Mesendoderm (in vitro differentiated cells): ENCODE data around the gene RND1.

ENCODE experiments used
- DNase-seq: peaks from one replicate; pipeline ENCODE4 v3.0.0; 2013
- H2AK5ac ChIP-seq: 2 replicates; pipeline ENCODE4 v1.6.1; 2013; ENCODE audit warnings: low read length, inconsistent platforms
- H2BK120ac ChIP-seq: 2 replicates; pipeline ENCODE4 v1.6.1; 2013; ENCODE audit warnings: low read depth, mild to moderate bottlenecking, low read length, moderate library complexity, mixed read lengths
- H2BK15ac ChIP-seq: replicated peaks from 2 replicates; pipeline ENCODE4 v1.6.1; 2013; ENCODE audit warnings: low read depth, mild to moderate bottlenecking, moderate library complexity
- H2BK5ac ChIP-seq: 2 replicates; pipeline ENCODE4 v1.6.1; 2013; ENCODE audit warnings: low read length, inconsistent platforms
- H3K18ac ChIP-seq: 2 replicates; pipeline ENCODE4 v1.6.1; 2013; ENCODE audit warnings: mild to moderate bottlenecking, low read length, mixed read lengths
- H3K23ac ChIP-seq: one replicate; pipeline ENCODE4 v1.6.1; 2013; ENCODE audit warnings: low read length
- H3K27ac ChIP-seq: 2 replicates; pipeline ENCODE4 v1.5.1; 2013; ENCODE audit warnings: low read depth, mild to moderate bottlenecking, inconsistent platforms, low read length, moderate library complexity
- H3K27me3 ChIP-seq: 2 replicates; pipeline ENCODE4 v1.6.1; 2013; ENCODE audit warnings: low read length, control low read depth, mild to moderate bottlenecking, inconsistent platforms; ENCODE audit not compliant: insufficient read depth, poor library complexity
- H3K36me3 ChIP-seq: 2 replicates; pipeline ENCODE4 v1.6.1; 2013; ENCODE audit warnings: low read length, inconsistent platforms; ENCODE audit not compliant: control insufficient read depth, insufficient read depth
- H3K4ac ChIP-seq: one replicate; pipeline ENCODE4 v1.6.1; 2013; ENCODE audit warnings: low read depth, mild to moderate bottlenecking, low read length, moderate library complexity
- H3K4me1 ChIP-seq: 2 replicates; pipeline ENCODE4 v1.6.1; 2013; ENCODE audit warnings: low read depth, low read length, inconsistent platforms; ENCODE audit not compliant: control insufficient read depth
- H3K4me2 ChIP-seq: 2 replicates; pipeline ENCODE4 v1.6.1; 2013; ENCODE audit warnings: low read length
- H3K4me3 ChIP-seq: 2 replicates; pipeline ENCODE4 v1.5.1; 2013; ENCODE audit warnings: mild to moderate bottlenecking, low read length
- H3K56ac ChIP-seq: one replicate; pipeline ENCODE4 v1.6.1; 2013; ENCODE audit warnings: low read length
- H3K79me1 ChIP-seq: 2 replicates; pipeline ENCODE4 v1.6.1; 2013; ENCODE audit warnings: low read length, inconsistent platforms
- H3K79me2 ChIP-seq: 2 replicates; pipeline ENCODE4 v1.6.1; 2013; ENCODE audit warnings: mild to moderate bottlenecking, low read length; ENCODE audit not compliant: control insufficient read depth, insufficient read depth
- H3K9ac ChIP-seq: 2 replicates; pipeline ENCODE4 v1.6.1; 2013; ENCODE audit warnings: low read length, inconsistent platforms
- H4K5ac ChIP-seq: one replicate; pipeline ENCODE4 v1.6.1; 2013; ENCODE audit warnings: low read length
- H4K8ac ChIP-seq: one replicate; pipeline ENCODE4 v1.6.1; 2013; ENCODE audit warnings: low read depth, mild to moderate bottlenecking, control low read depth, low read length, moderate library complexity
- WGBS: extraction: QIAGEN DNeasy Blood & Tissue Kit; methylation state at CpG from one replicate; pipeline ENCODE4 v1.1.7; 2013; ENCODE audit warnings: low lambda C conversion rate, missing lambda C conversion rate; ENCODE audit not compliant: insufficient coverage; ENCODE audit errors: extremely low coverage; 5-methylcytosine and 5-hydroxymethylcytosine counted together

RND1 gene

DNA sequence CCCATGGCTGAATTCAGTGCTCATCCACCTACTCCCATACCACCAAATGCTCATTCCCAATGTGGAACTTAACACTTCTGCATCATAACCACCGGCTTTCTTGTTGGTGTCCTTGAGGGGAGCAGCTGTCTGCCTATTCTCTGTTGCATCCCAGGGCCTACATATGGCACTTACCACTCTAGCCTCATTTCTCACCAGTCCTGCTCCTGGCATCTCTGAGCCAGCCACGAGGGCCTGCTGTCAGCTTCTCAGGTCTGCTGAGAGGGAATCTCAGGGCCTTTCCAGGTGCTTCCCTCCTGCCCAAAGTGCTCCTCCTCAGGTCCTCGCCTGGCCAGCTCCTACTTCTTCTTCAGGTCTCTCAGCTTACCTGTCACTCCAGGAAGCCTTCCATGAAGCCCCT lies 24.0 kb upstream of the RND1 start:
- H3K4me1 ChIP-seq = no peaks in the 10 kb centered on the region
- H3K56ac ChIP-seq = no peak overlapping the region
- no peak overlapping the region for H2BK120ac ChIP-seq
- no peak overlapping the region for H3K9ac ChIP-seq
- H3K18ac ChIP-seq = no peak overlapping the region
- no peak overlapping the region for H3K4me2 ChIP-seq
- no peak overlapping the region for H3K27ac ChIP-seq
- H2AK5ac ChIP-seq = no peak overlapping the region
- H3K79me1 ChIP-seq = no peaks in the 10 kb centered on the region
- no peak overlapping the region for H2BK15ac ChIP-seq
- no CpG with 5 or more reads among the region's 3 CpGs for WGBS
- no peak overlapping the region for H3K4ac ChIP-seq
- H3K36me3 ChIP-seq = no peaks in the 10 kb centered on the region
- H2BK5ac ChIP-seq = no peak overlapping the region
- H3K27me3 ChIP-seq = no peaks in the 10 kb centered on the region
- no peak overlapping the region for H3K23ac ChIP-seq
- H3K4me3 ChIP-seq = no peak overlapping the region
- H3K79me2 ChIP-seq = no peaks in the 10 kb centered on the region
- no peak for DNase-seq
- no peak overlapping the region for H4K8ac ChIP-seq
- H4K5ac ChIP-seq = no peak overlapping the region

DNA sequence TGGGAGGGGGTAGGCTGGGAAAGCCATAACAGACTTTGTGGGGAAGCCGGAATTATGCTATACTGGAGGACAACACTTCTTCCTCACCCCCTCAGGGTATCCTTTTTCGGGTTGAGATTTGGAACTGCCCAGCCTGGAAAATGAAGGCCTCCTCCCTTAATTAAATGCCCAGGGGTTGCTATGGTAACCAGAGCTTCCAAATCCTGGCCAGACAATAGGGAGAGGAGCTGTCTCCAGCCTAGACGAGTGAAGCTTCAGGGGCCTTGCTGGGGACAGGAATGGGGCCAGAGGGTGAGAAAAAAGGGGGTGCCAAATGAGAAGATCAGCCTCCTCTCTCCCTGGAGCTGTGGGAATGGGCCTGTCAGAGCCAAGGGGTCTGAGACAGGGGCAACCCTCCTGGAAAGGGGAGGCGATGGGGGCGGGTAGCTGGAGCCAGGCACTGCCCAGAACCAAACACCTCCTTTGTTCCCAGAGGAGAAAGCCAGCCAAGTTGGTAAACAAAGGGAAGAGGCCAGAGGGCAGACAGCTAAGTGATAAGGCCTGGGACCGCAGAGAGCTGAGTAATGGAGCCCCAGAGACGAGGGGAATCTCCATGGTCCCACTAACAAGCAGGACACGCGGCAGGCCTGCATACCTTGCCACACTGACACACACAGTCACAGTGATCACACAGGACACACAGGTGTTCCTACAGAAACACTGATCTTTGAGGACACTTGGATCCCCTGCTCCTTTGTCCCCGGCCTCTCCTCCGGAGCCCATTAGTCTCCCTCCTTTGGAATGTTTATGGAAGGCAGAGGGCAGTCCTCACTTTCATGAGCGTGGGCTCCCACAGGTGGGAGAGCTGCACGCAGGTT lies 17.9 kb upstream of the RND1 start:
- WGBS = no CpG with 5 or more reads among the region's 13 CpGs
- DNase-seq = peak; percentile 95
- H3K56ac ChIP-seq = peak overlapping the region; percentile 85
- peaks cover 21% of the 10 kb centered on the region for H3K4me1 ChIP-seq
- H3K27ac ChIP-seq = peak overlapping the region; percentile 27
- H2AK5ac ChIP-seq = peak overlapping the region; percentile 91
- H2BK5ac ChIP-seq = peak overlapping the region; percentile 95
- H3K4ac ChIP-seq = no peak overlapping the region
- no peak overlapping the region for H2BK120ac ChIP-seq
- no peak overlapping the region for H3K18ac ChIP-seq
- no peaks in the 10 kb centered on the region for H3K79me2 ChIP-seq
- H3K36me3 ChIP-seq = no peaks in the 10 kb centered on the region
- no peaks in the 10 kb centered on the region for H3K79me1 ChIP-seq
- H3K4me2 ChIP-seq = peak overlapping the region; percentile 34
- H3K4me3 ChIP-seq = no peak overlapping the region
- H3K23ac ChIP-seq = peak overlapping the region; percentile 89
- peak overlapping the region; percentile 62 for H3K9ac ChIP-seq
- H3K27me3 ChIP-seq = no peaks in the 10 kb centered on the region
- H4K5ac ChIP-seq = no peak overlapping the region
- no peak overlapping the region for H2BK15ac ChIP-seq
- H4K8ac ChIP-seq = no peak overlapping the region

- no peak overlapping the region for H4K5ac ChIP-seq
- WGBS = no CpG with 5 or more reads among the region's 3 CpGs
- H3K4me1 ChIP-seq = peaks cover 21% of the 10 kb centered on the region
- no peak for DNase-seq
- H3K18ac ChIP-seq = no peak overlapping the region
- H3K27ac ChIP-seq = peak overlapping the region; percentile 25
- no peaks in the 10 kb centered on the region for H3K79me1 ChIP-seq
- H3K56ac ChIP-seq = peak overlapping the region; percentile 47
- no peak overlapping the region for H3K4me3 ChIP-seq
- peak overlapping the region; percentile 55 for H2BK5ac ChIP-seq
- H4K8ac ChIP-seq = no peak overlapping the region
- H3K9ac ChIP-seq = peak overlapping the region; percentile 31
- H3K4ac ChIP-seq = no peak overlapping the region
- H2AK5ac ChIP-seq = peak overlapping the region; percentile 91
- H2BK15ac ChIP-seq = no peak overlapping the region
- peak overlapping the region; percentile 68 for H3K23ac ChIP-seq
- no peaks in the 10 kb centered on the region for H3K36me3 ChIP-seq
- H3K4me2 ChIP-seq = no peak overlapping the region
- no peak overlapping the region for H2BK120ac ChIP-seq
- no peaks in the 10 kb centered on the region for H3K27me3 ChIP-seq
- no peaks in the 10 kb centered on the region for H3K79me2 ChIP-seq
Observed at GRCh38 chr12:48882972-48883304, 17.3 kb upstream of the RND1 start.

DNA sequence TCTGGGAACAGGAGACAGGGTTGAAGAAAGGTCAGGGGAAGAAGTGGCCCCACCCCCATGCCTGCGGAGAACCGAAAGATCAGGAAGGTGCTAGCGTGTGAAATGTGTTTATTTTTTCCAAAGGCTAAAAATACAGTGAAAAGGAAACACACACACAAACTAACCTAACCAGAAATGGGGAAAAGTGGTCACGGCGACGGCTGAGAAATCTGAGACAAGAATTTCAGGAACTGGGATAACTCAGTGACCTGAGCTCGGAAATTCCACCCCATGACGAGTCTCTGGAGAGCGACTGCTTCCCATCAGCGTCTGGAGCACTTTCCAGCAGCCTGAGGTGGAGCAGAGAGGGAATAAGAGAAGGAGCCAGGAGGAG lies 16.6 kb upstream of the RND1 start:
- Histone ChIP-seq H3K4me1 (peaks cover 21% of the 10 kb centered on the region), H2BK15ac (no peak overlapping the region), H2BK120ac (no peak overlapping the region), H2BK5ac (no peak overlapping the region), H3K4me2 (peak overlapping the region; percentile 66), H2AK5ac (no peak overlapping the region), H3K27ac (no peak overlapping the region), H3K18ac (no peak overlapping the region), H3K4ac (no peak overlapping the region), H3K79me2 (no peaks in the 10 kb centered on the region), H3K27me3 (no peaks in the 10 kb centered on the region), H3K9ac (peak overlapping the region; percentile 33), H4K8ac (no peak overlapping the region), H3K56ac (peak overlapping the region; percentile 62), H3K23ac (no peak overlapping the region), H3K4me3 (no peak overlapping the region), H3K36me3 (no peaks in the 10 kb centered on the region), H3K79me1 (no peaks in the 10 kb centered on the region), H4K5ac (no peak overlapping the region)
- peak; percentile 74 for DNase-seq
- WGBS = no CpG with 5 or more reads among the region's 10 CpGs

DNA sequence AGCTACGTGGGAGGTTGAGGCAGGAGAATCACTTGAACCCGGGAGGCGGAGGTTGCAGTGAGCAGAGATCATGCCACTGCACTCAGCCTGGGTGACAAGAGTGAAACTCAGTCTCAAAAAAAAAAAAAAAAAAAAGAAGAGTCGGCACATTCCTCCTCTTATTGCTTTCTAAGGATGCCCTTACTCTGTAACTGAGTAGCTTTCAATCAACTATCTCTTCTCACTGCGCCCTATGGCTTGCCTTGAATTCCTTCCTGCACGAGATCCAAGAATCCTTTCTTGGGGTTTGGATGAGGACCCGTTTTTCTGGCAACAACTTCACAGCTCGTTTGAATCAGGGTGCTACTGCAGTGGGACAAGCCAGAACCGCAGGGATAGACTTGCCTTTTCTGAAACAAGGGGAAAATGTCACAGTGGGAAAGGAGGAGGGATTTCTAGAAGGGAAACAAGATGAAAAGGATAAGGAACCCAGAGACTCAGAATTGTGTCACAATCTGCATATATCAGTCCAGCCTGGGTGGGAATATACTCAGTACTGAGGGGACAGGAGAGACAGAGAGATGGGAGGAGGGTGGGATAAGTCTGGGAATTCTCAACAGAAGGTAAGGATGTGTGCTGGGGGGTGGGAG lies 16.1 kb upstream of the RND1 start:
- peak overlapping the region; percentile 33 for H3K9ac ChIP-seq
- H3K56ac ChIP-seq = peak overlapping the region; percentile 62
- H4K5ac ChIP-seq = no peak overlapping the region
- no peak overlapping the region for H3K18ac ChIP-seq
- no peak overlapping the region for H3K4ac ChIP-seq
- no peak overlapping the region for H3K4me3 ChIP-seq
- no peaks in the 10 kb centered on the region for H3K27me3 ChIP-seq
- no peak overlapping the region for H2BK120ac ChIP-seq
- no peaks in the 10 kb centered on the region for H3K79me1 ChIP-seq
- no CpG with 5 or more reads among the region's 9 CpGs for WGBS
- H3K27ac ChIP-seq = no peak overlapping the region
- DNase-seq = no peak
- H3K36me3 ChIP-seq = no peaks in the 10 kb centered on the region
- H3K4me2 ChIP-seq = peak overlapping the region; percentile 66
- no peak overlapping the region for H2BK15ac ChIP-seq
- no peak overlapping the region for H3K23ac ChIP-seq
- H2BK5ac ChIP-seq = no peak overlapping the region
- peaks cover 21% of the 10 kb centered on the region for H3K4me1 ChIP-seq
- H4K8ac ChIP-seq = no peak overlapping the region
- no peaks in the 10 kb centered on the region for H3K79me2 ChIP-seq
- no peak overlapping the region for H2AK5ac ChIP-seq
